H1 (cell line): ENCODE results near the gene PRRX2. TPM values are rescaled to one million over a fixed set of nuclear protein-coding genes. Genes with fewer than 3 reads are reported as not detected.
A peak's percentile ranks its signal among the peaks of the same experiment; 100 is the strongest.

Experiments used
- CTCF ChIA-PET: fragments of 300-600 bp; sonication (Branson Sonifier 250); formaldehyde crosslinking; loops from one replicate; lab custom pipeline; 2021; ENCODE audit not compliant: partially characterized antibody; lab: Charles Lee
- POLR2A ChIA-PET: fragments of 300-600 bp; sonication (Branson Sonifier 250); formaldehyde crosslinking; loops from one replicate; lab custom pipeline; 2021; ENCODE audit warnings: inconsistent platforms; ENCODE audit not compliant: partially characterized antibody; lab: Charles Lee
- DNase-seq, 2 experiments: peaks; one replicate each; pipeline versions ENCODE4 v3.0.0 to v3.0.0-alpha.2; 2010 to 2022; ENCODE audit warnings: low spot score in 2 of 2, low read depth in 1 of 2, mixed read lengths in 1 of 2
- FAIRE-seq: peaks from 2 replicates; lab custom pipeline; 2011; peaks lifted over from hg19 to GRCh38; lab: Jason Lieb, UNC
- H2AFZ ChIP-seq: 2 replicates; pipeline ENCODE4 v1.8.1; 2012; ENCODE audit warnings: low read length, inconsistent platforms
- H2AK5ac ChIP-seq: 2 replicates; pipeline ENCODE4 v1.6.1; 2013; ENCODE audit warnings: low read depth, low read length
- H2BK120ac ChIP-seq: replicated peaks from 2 replicates; pipeline ENCODE3; 2013; ENCODE audit warnings: low read depth, low read length, inconsistent platforms
- H2BK12ac ChIP-seq: 2 replicates; pipeline ENCODE4 v1.6.1; 2013; ENCODE audit warnings: low read depth, low read length
- H2BK15ac ChIP-seq: 2 replicates; pipeline ENCODE4 v1.6.1; 2013; ENCODE audit warnings: low read length
- H2BK20ac ChIP-seq: 2 replicates; pipeline ENCODE4 v1.6.1; 2013; ENCODE audit warnings: low read length
- H2BK5ac ChIP-seq: 2 replicates; pipeline ENCODE4 v1.6.1; 2013; ENCODE audit warnings: low read depth, low read length
- H3K14ac ChIP-seq: 2 replicates; pipeline ENCODE4 v1.6.1; 2013; ENCODE audit warnings: inconsistent platforms; ENCODE audit not compliant: insufficient read length
- H3K18ac ChIP-seq: 2 replicates; pipeline ENCODE4 v1.6.1; 2013; ENCODE audit warnings: low read length; ENCODE audit errors: extremely low read depth
- H3K23ac ChIP-seq: 2 replicates; pipeline ENCODE4 v1.6.1; 2013; ENCODE audit warnings: inconsistent platforms; ENCODE audit not compliant: insufficient read length
- H3K23me2 ChIP-seq: 2 replicates; pipeline ENCODE4 v1.6.1; 2013; ENCODE audit warnings: low read depth, low read length
- H3K27ac ChIP-seq: 2 replicates; pipeline ENCODE4 v1.6.1; 2011; ENCODE audit warnings: low read depth, low read length, inconsistent platforms
- H3K27me3 ChIP-seq, 4 experiments: replicated peaks in 1 of 4; 1 replicate in 1 of 4; 2 replicates in 3 of 4; pipeline versions ENCODE4 v1.6.1 to v1.8.1; 2011 to 2013; ENCODE audit warnings: low read length in 3 of 4, mild to moderate bottlenecking in 3 of 4, inconsistent platforms in 2 of 4, mixed read lengths in 2 of 4, moderate library complexity in 1 of 4; ENCODE audit not compliant: control insufficient read depth in 3 of 4, insufficient read depth in 3 of 4; ENCODE audit errors: extremely low read depth in 1 of 4
- H3K36me3 ChIP-seq, 4 experiments: 2 replicates each; pipeline versions ENCODE4 v1.6.1 to v1.8.1; 2011 to 2013; ENCODE audit warnings: mild to moderate bottlenecking in 4 of 4, low read length in 3 of 4, moderate library complexity in 2 of 4, control low read depth in 1 of 4, inconsistent platforms in 1 of 4; ENCODE audit not compliant: insufficient read depth in 4 of 4, control insufficient read depth in 2 of 4
- H3K4ac ChIP-seq: replicated peaks from 2 replicates; pipeline ENCODE3; 2013; ENCODE audit warnings: low read length, low read depth, mixed read lengths, inconsistent platforms; ENCODE audit not compliant: insufficient read length
- H3K4me1 ChIP-seq, 4 experiments: replicated peaks in 1 of 4; 1 replicate in 1 of 4; 2 replicates in 3 of 4; pipeline versions ENCODE4 v1.6.1 to v1.8.1; 2011 to 2013; ENCODE audit warnings: low read length in 3 of 4, inconsistent platforms in 2 of 4, mixed read lengths in 1 of 4; ENCODE audit not compliant: insufficient read depth in 4 of 4, control insufficient read depth in 3 of 4
- H3K4me2 ChIP-seq, 2 experiments: 2 replicates each; pipeline versions ENCODE4 v1.6.1 to v1.8.1; 2011 to 2013; ENCODE audit warnings: low read depth in 2 of 2, low read length in 2 of 2, control low read depth in 1 of 2, inconsistent platforms in 1 of 2, mild to moderate bottlenecking in 1 of 2; ENCODE audit not compliant: insufficient read depth in 1 of 2
- H3K4me3 ChIP-seq, 4 experiments: fragments of 200-600, 300-600 bp in 1 of 4; sonication (generic), shearing (Covaris generic), sonication (Bioruptor Twin) in 1 of 4; 2 replicates each; pipeline versions ENCODE4 v1.5.1 to v1.8.1; 2011 to 2016; ENCODE audit warnings: low read length in 4 of 4, low read depth in 3 of 4, control low read depth in 2 of 4, inconsistent platforms in 2 of 4, mild to moderate bottlenecking in 2 of 4, mixed read lengths in 1 of 4, moderate library complexity in 1 of 4; ENCODE audit not compliant: insufficient read depth in 2 of 4; ENCODE audit errors: extremely low read depth in 1 of 4
- H3K56ac ChIP-seq: replicated peaks from 2 replicates; pipeline ENCODE3; 2013; ENCODE audit warnings: low read depth, mild to moderate bottlenecking, mixed read lengths, low read length, inconsistent platforms; ENCODE audit not compliant: insufficient read length
- H3K79me1 ChIP-seq: 2 replicates; pipeline ENCODE4 v1.6.1; 2013; ENCODE audit warnings: low read depth, low read length, control low read depth
- H3K79me2 ChIP-seq, 2 experiments: 2 replicates each; pipeline versions ENCODE4 v1.6.1 to v1.8.1; 2012 to 2013; ENCODE audit warnings: low read length in 2 of 2, mild to moderate bottlenecking in 2 of 2, inconsistent platforms in 1 of 2; ENCODE audit not compliant: insufficient read depth in 2 of 2, control insufficient read depth in 1 of 2
- H3K9ac ChIP-seq, 4 experiments: replicated peaks in 1 of 4; 1 replicate in 1 of 4; 2 replicates in 3 of 4; pipeline versions ENCODE4 v1.6.1 to v1.8.1; 2011 to 2013; ENCODE audit warnings: low read depth in 3 of 4, low read length in 3 of 4, control low read depth in 2 of 4, mild to moderate bottlenecking in 2 of 4, moderate library complexity in 2 of 4, inconsistent platforms in 1 of 4; ENCODE audit errors: extremely low read depth in 1 of 4
- H3K9me3 ChIP-seq, 2 experiments: 2 replicates each; pipeline versions ENCODE4 v1.6.1 to v1.8.1; 2012 to 2013; ENCODE audit warnings: mild to moderate bottlenecking in 2 of 2, moderate library complexity in 2 of 2, control low read depth in 1 of 2, inconsistent platforms in 1 of 2, low read depth in 1 of 2, low read length in 1 of 2, mixed read lengths in 1 of 2; ENCODE audit not compliant: insufficient read depth in 2 of 2
- H4K20me1 ChIP-seq, 2 experiments: replicated peaks in 1 of 2; 2 replicates each; pipeline versions ENCODE3 to v1.8.1; 2011 to 2013; ENCODE audit warnings: inconsistent platforms in 2 of 2, low read length in 2 of 2, mild to moderate bottlenecking in 1 of 2; ENCODE audit not compliant: insufficient read depth in 2 of 2, control insufficient read depth in 1 of 2
- H4K5ac ChIP-seq: 2 replicates; pipeline ENCODE4 v1.6.1; 2013; ENCODE audit warnings: low read length, low read depth, mixed read lengths, inconsistent platforms; ENCODE audit not compliant: insufficient read length
- H4K8ac ChIP-seq: 2 replicates; pipeline ENCODE4 v1.8.0; 2013; ENCODE audit warnings: mild to moderate bottlenecking, moderate library complexity, low read length, inconsistent platforms; ENCODE audit not compliant: insufficient read depth; ENCODE audit errors: extremely low read depth
- H4K91ac ChIP-seq: replicated peaks from 2 replicates; pipeline ENCODE3; 2013; ENCODE audit warnings: low read length, mixed read lengths, inconsistent platforms; ENCODE audit not compliant: insufficient read length
- ASH2L ChIP-seq: fragments of 200-600, 300-600 bp; sonication (generic); IDR thresholded peaks from one replicate; pipeline ENCODE4 v1.7.1; 2017; ENCODE audit warnings: low read length
- ATF2 ChIP-seq: IDR thresholded peaks from 2 replicates; pipeline ENCODE4 v1.6.1; 2012; ENCODE audit warnings: low read length, inconsistent platforms
- BCL11A ChIP-seq, 2 experiments: IDR thresholded peaks; one replicate each; pipeline ENCODE4 v1.6.1; 2011; ENCODE audit warnings: low read depth in 2 of 2, low read length in 2 of 2, mild to moderate bottlenecking in 2 of 2
- CEBPB ChIP-seq: IDR thresholded peaks from 2 replicates; pipeline ENCODE4 v1.6.1; 2012; ENCODE audit warnings: low read depth, low read length
- CTBP2 ChIP-seq: IDR thresholded peaks from 2 replicates; pipeline ENCODE4 v1.7.0; 2011; ENCODE audit warnings: borderline replicate concordance, mild to moderate bottlenecking, moderate library complexity, mixed read lengths, low read length; ENCODE audit not compliant: insufficient read depth, insufficient read length
- HDAC6 ChIP-seq: IDR thresholded peaks from one replicate; pipeline ENCODE4 v1.7.1; 2012; ENCODE audit warnings: low read depth, mild to moderate bottlenecking, inconsistent platforms, low read length, moderate library complexity
- JUN ChIP-seq: IDR thresholded peaks from 2 replicates; pipeline ENCODE4 v1.6.1; 2011; ENCODE audit warnings: low read depth, mild to moderate bottlenecking, improper control_type of control experiment, low read length
- KDM5A ChIP-seq: fragments of 200-600 bp; IDR thresholded peaks from 2 replicates; pipeline ENCODE4 v1.7.1; 2012; ENCODE audit warnings: mild to moderate bottlenecking, low read length, inconsistent platforms, mixed read lengths
- PHF8 ChIP-seq: fragments of 200-600 bp; sonication (generic); conservative IDR thresholded peaks from 2 replicates; pipeline ENCODE4 v1.7.1; 2012; ENCODE audit warnings: low read depth, mild to moderate bottlenecking, inconsistent platforms, low read length, moderate library complexity
- SIRT6 ChIP-seq: IDR thresholded peaks from one replicate; pipeline ENCODE4 v1.7.1; 2012; ENCODE audit warnings: low read length, inconsistent platforms
- SP2 ChIP-seq: IDR thresholded peaks from 2 replicates; pipeline ENCODE4 v1.6.1; 2012; ENCODE audit warnings: mild to moderate bottlenecking, low read length, inconsistent platforms
- YY1 ChIP-seq: IDR thresholded peaks from 2 replicates; pipeline ENCODE4 v1.6.1; 2011; ENCODE audit warnings: low read depth, mild to moderate bottlenecking, low read length
- WGBS, 2 experiments: shearing (Covaris generic) in 1 of 2; methylation state at CpG; one replicate each; pipeline versions ENCODE4 v1.1.6 to v1.1.7; 2013 to 2015; ENCODE audit warnings: low lambda C conversion rate in 2 of 2, mixed read lengths in 2 of 2, inconsistent platforms in 1 of 2, low coverage in 1 of 2, missing lambda C conversion rate in 1 of 2; ENCODE audit not compliant: insufficient replicate concordance in 2 of 2, insufficient coverage in 1 of 2, insufficient read length in 1 of 2; ENCODE audit errors: extremely low coverage in 1 of 2, missing lambda C conversion rate in 1 of 2; 5-methylcytosine and 5-hydroxymethylcytosine counted together
- polyA plus RNA-seq, 7 experiments: library from polyadenylated mRNA; depleted of rRNA in 3 of 7; stranded (reverse) in 5 of 7; unstranded in 2 of 7; fragments of >200 nt in 5 of 7; fragments of 200-250 nt in 2 of 7; gene quantifications; 1 replicate in 5 of 7; 2 replicates in 1 of 7; 4 replicates in 1 of 7; pipeline versions ENCODE4 v1.2.1 to v1.2.3, GENCODE V29; 2011 to 2013; ENCODE audit warnings: missing spikeins in 2 of 7, mixed read lengths in 2 of 7
- total RNA-seq: library from RNA; stranded (reverse); fragmentation: NEBNext Ultra II Directional; extraction: Animal tissue kit (Norgen Biotek cat#: 25700); gene quantifications from 2 replicates; pipeline ENCODE4 v1.2.1, GENCODE V29; 2021

Gene PRRX2
- total and polyA plus RNA-seq, 2 of the 8 experiments (the other 6 are each of a cell fraction or from before 2014, with no cell fraction given) = 5.8 to 9.2 TPM

- H3K4ac ChIP-seq = no peak overlapping the region
- POLR2A ChIA-PET = interaction anchor here (0.6 to 8.4 kb wide), 6 partner anchors 9 to 1045 kb away, joined by 3 to 95 read pairs (median 4); partner anchors contain the start of genes ASB6 and IER5L
- WGBS, 2 experiments = 80% methylated on average over 9 of the region's 9 CpGs; no CpG with 5 or more reads in 1 of the 2 experiments
- H4K8ac ChIP-seq = no peak overlapping the region
- H3K23me2 ChIP-seq = peaks cover 18% of the 10 kb centered on the region
- H3K36me3 ChIP-seq = peaks cover 0 to 5% (median 0%) of the 10 kb centered on the region in 4 experiments; a peak in 2 of 8 replicates
- H2AK5ac ChIP-seq = no peak overlapping the region
- no peak overlapping the region for H2BK5ac ChIP-seq
- H3K14ac ChIP-seq = no peak overlapping the region
- no peak overlapping the region; the same call in 1 of the 2 replicates for H2BK12ac ChIP-seq
- no peak overlapping the region for H4K5ac ChIP-seq
- H3K9ac ChIP-seq = no peak overlapping the region
- no peak overlapping the region for H2AFZ ChIP-seq
- no peaks in the 10 kb centered on the region for H3K9me3 ChIP-seq
- H2BK15ac ChIP-seq = no peak overlapping the region
- no peak overlapping the region for H3K18ac ChIP-seq
- no peak overlapping the region for H3K56ac ChIP-seq
- DNase-seq (no peak), FAIRE-seq (no peak)
- peaks cover 9 to 17% (median 11%) of the 10 kb centered on the region in 4 experiments for H3K4me1 ChIP-seq
- H4K20me1 ChIP-seq = peaks cover 29 to 34% of the 10 kb centered on the region in 2 experiments
- H4K91ac ChIP-seq = no peak overlapping the region
- H3K27ac ChIP-seq = no peak overlapping the region
- no peak overlapping the region for H2BK120ac ChIP-seq
- peaks cover 20% of the 10 kb centered on the region for H3K79me1 ChIP-seq
- peaks cover 36 to 40% of the 10 kb centered on the region in 2 experiments for H3K79me2 ChIP-seq
- H2BK20ac ChIP-seq = no peak overlapping the region
- peak overlapping the region in 1 of 2 experiments; percentile 99; a peak in 1 of 4 replicates for H3K4me2 ChIP-seq
- no peak overlapping the region for H3K4me3 ChIP-seq
- H3K23ac ChIP-seq = no peak overlapping the region
- CTCF ChIA-PET = interaction anchor here (0.6 to 8.1 kb wide), 44 partner anchors 12 to 689 kb away, joined by 3 to 104 read pairs (median 5); partner anchors contain the start of gene IER5L
- peaks cover 12 to 21% (median 18%) of the 10 kb centered on the region in 4 experiments for H3K27me3 ChIP-seq
- no peak for TF ChIP-seq SP2
- TF ChIP-seq HDAC6 = no peak
- no peak for TF ChIP-seq CEBPB
- no peak for TF ChIP-seq KDM5A
- no peak for TF ChIP-seq CTBP2
- no peak for TF ChIP-seq SIRT6
- no peak for TF ChIP-seq JUN
- TF ChIP-seq YY1 = no peak
- TF ChIP-seq PHF8 = no peak
- no peak for TF ChIP-seq BCL11A (IDR thresholded peaks at IDR 0.05; ENCODE audit: low read depth in 2 of 2, low read length in 2 of 2)
- TF ChIP-seq ATF2 = no peak
- no peak for TF ChIP-seq ASH2L
Measured at GRCh38 chr9:129624947-129625346, 40.5 kb upstream of the PRRX2 start.
